HG03520 (cell line): ENCODE results near the gene GABRD.

Experiments used
- ATAC-seq: cut with Tn5 transposase; IDR thresholded peaks from one replicate; pipeline ENCODE4 v1.9.1; 2021; ENCODE audit warnings: mild to moderate bottlenecking, moderate library complexity; ENCODE audit not compliant: unreplicated experiment

Gene GABRD

DNA sequence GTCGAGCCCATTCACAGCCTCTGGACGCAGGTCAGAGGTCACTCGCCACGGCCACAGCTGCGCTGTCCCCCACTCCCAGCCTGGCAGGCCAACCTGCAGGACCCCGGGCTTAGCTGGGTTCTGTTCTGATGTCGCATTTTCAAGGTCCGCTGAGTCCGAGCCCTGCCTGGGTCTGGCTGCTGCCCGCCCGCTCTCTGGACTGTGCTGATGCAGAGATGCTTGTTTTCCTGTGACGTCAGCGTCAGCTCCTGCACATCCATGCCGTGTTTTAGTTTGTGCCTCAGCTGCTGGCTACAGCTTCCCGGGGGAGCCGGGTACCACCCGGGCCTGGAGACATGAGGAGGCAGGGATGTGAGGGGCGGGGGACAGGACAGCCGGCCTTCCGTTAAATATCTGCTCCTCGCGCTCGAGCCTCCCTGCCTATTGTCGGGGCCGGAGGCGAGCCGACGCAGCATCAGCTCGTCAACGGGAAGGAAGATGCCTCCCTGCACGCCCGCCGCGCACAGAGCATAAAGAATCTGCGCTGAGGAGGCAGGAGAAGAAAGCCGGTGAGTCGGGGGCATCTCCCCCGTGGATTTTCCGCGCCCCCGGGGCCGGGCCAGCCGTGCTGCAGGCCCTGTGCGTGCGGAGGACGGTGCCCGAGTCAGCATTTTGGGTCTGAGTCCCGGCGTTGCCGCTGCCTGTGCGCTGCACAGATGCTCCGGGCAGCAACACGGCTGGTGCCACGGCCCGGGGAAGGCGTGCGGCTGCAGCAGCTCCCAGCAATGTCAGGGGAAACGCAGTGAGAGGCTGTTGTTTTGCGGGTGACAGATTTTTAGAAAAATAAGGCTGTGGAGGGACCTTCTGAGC lies 54.5 kb downstream of the GABRD start:
- ATAC-seq = no peak

DNA sequence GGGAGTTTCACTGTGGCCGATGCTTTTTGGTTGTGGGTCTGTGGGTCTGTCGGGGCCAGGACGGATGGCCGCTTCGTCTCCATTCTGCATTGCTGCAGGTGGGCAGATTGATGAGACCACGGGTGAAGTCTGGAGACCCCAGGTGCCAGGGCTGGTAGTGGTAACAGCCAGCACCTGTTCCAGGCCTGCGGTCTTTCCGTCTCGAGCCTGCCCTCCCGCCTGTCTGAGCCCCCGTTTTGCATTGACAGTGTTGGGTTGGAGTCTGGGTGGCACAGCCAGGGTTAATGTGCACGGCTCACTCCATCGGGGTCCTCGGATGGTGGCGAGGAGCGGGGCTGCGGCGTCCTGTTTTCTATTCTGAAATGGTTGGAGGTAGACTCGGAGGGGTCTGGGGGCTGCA lies 55.3 kb downstream of the GABRD start:
- ATAC-seq = no peak

DNA sequence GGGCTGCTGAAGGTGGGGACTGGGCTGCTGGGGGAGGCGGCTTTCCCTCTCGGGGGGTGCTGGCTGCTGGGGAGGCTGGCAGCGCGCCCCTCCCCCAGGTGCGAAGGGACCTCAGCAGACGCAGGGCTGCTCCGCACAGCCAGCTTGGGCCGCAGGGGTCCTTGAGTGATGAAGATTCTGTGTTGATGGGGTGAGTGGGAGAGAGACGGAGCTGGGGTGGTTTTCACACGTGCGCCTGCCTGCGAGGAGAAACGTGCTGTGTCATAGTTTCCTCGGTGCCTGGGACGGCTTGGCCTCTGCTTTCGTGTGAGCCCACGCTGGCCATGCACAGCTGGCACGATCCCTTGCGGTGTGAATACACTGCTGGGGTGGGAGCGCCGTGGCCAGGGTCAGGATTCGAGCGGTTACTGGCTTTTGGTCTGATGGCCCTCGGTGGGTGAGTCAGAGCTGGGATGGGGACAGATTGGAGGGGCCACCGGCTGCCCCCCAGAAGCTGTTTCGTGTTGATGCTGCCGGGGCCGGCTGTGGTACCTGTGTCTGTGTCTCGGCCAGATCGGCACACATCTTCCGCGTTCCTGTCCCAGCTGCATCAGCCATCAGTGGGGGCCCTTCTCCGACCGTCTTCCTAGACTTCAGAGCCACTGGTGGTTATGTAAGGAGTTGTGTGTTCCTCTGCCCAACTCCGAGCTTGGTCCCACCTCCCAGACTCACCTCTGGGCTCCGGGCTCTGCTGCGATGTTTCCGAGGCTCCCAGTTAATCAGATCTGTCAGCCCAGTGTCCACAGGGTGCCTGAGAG lies 56.0 kb downstream of the GABRD start:
- ATAC-seq = no peak

DNA sequence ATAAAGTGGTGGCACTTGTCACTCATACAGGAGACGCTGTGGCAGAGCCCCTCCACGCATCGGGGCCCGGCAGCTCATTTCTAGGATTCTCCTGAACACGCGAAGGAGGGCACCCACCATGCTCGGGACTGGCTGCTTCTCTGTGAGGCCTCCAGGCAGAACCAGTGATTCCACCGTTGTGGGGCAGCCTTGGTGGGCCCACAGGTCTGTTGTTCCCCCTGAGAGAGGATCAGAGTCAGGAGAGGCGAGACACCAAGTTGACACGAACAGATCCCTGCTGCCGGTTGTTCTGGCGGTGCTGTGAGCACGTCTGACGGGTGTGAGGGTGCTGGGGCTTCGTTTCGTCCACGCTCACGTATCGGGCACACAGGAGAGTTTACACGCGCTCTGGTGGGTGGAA lies 57.7 kb downstream of the GABRD start:
- no peak for ATAC-seq

DNA sequence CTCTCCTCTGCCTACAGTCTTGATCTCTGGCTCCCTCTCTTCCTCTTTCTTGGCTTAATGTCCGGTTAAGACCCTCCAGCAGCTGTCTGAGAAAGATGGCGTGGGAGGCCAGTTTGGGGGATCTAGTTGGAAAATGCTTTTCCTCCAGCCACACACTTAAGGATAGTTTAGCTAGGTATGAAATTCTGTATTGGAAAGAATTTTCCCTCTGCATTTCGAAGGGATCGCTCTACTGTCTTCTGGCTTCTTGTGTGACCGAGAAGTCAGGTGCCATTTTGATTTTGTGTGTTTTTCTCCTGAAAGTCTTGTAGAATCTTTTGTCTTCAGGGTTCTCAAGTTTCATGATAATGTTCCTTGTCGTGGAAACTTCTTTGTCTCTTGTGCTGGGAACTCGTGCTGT lies 59.0 kb downstream of the GABRD start:
- ATAC-seq = no peak

DNA sequence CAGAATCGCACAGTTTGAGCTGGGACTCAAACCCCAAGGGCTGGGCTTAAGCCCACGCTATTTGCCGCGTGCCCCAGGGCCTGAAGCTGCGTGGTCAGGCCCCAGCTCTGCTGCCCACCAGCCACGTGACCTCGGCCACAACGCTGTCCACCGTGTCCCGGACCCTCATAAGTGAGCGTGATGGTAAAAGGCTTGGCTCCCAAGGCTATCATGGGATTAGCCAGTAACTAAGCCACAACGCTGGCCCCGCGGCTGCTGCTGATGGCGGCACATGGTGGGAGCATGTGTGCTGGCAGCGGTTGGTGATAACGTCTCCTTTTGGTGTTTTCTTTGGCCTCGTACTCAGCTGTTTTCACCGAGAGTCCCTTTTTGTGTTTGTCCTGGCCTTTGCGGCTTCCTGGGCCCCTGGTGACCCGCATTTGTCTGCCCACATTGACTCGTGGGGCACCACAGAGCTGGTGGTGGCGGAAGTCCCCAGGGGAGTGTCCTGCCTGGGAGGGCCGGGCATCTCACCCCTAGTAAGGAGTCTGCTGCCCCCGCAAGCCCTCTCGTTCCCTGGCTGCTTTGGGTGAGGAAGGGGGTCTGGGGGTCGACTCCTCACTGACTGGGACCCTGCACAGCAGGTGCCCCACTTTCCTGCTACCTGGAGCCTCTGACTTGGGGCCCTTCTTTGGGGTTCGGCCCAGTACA lies 60.4 kb downstream of the GABRD start:
- no peak for ATAC-seq

DNA sequence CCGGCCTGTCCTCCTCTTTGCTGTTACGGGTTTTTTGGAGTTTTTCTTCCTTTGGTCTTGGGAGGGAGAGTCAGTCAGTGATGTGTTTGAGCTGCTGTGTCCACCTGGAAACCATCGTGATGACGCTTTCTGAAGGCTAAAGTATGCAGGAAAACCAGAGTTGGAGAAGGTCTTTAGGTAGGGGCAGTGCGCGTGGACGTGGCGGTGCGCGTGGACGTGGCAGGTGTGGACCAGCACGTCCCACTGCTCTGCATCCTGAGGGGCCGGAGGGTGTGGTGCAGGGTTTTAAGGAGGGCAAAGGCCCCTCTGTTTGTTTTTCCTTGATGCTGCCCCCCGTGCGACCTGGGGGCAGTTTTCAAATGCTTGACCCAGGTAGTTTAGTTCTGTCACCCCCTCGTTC lies 61.0 kb downstream of the GABRD start:
- no peak for ATAC-seq
